Gastrocnemius medialis (tissue), 4 donors: Measurements from ENCODE around the gene ZNF300. TPM values are rescaled to one million over a fixed set of nuclear protein-coding genes. Genes with fewer than 3 reads are reported as not detected.
"Not testable (repeated sequence)": the region's sequence is repeated elsewhere in the genome, so short reads cannot be mapped to it uniquely, and the experiment has no call there.

Source experiments
- ATAC-seq, 2 donors: fragments of 150-250 bp; one replicate each; pipeline ENCODE4 v1.9.1; 2016
- DNase-seq, 2 donors: peaks; one replicate each; pipeline ENCODE4 v3.0.0-alpha.2; 2019
- H3K27ac ChIP-seq, 4 donors: fragments of 200-600 bp; sonication (generic); 1 replicate in 1 of 4; 2 replicates in 3 of 4; pipeline ENCODE4 v1.5.1; 2016 to 2018; ENCODE audit warnings: mild to moderate bottlenecking in 2 of 4, moderate library complexity in 1 of 4
- H3K27me3 ChIP-seq, 3 donors: fragments of 200-600 bp; sonication (generic) in 2 of 3; 1 replicate in 1 of 3; 2 replicates in 2 of 3; pipeline versions ENCODE4 v1.5.1 to v1.6.0; 2016 to 2019; ENCODE audit warnings: mild to moderate bottlenecking in 1 of 3, moderate library complexity in 1 of 3
- H3K36me3 ChIP-seq, 2 donors: fragments of 200-600 bp; sonication (generic) in 1 of 2; one replicate each; pipeline ENCODE4 v1.5.1; 2017 to 2018
- H3K4me1 ChIP-seq, 2 donors: fragments of 200-600 bp; sonication (generic) in 1 of 2; one replicate each; pipeline ENCODE4 v1.5.1; 2016 to 2017; ENCODE audit warnings: mild to moderate bottlenecking in 2 of 2
- H3K4me3 ChIP-seq, 4 donors: fragments of 200-600 bp; sonication (generic) in 3 of 4; 1 replicate in 1 of 4; 2 replicates in 3 of 4; pipeline ENCODE4 v1.5.1; 2016 to 2019; ENCODE audit warnings: mild to moderate bottlenecking in 2 of 4
- H3K9me3 ChIP-seq, 3 donors: fragments of 200-600 bp; sonication (generic) in 2 of 3; 1 replicate in 1 of 3; 2 replicates in 2 of 3; pipeline ENCODE4 v1.5.1; 2016 to 2019
- CTCF ChIP-seq, 5 experiments: fragments of 450-650 bp in 3 of 5; fragments of 200-600 bp in 2 of 5; sonication (generic) in 2 of 5; IDR thresholded peaks in 4 of 5; conservative IDR thresholded peaks in 1 of 5; 1 replicate in 4 of 5; 2 replicates in 1 of 5; pipeline ENCODE4 v1.5.1; 2016 to 2019; ENCODE audit warnings: antibody characterized with exemption in 5 of 5, mild to moderate bottlenecking in 3 of 5, moderate library complexity in 3 of 5
- POLR2A ChIP-seq, 2 donors: fragments of 450-650 bp; IDR thresholded peaks; one replicate each; pipeline ENCODE4 v1.6.1; 2017; ENCODE audit warnings: antibody characterized with exemption in 2 of 2, mild to moderate bottlenecking in 2 of 2, moderate library complexity in 2 of 2
- in situ Hi-C, 4 donors: fragments of 200-750 bp; cut with MboI; loops; one replicate each; pipeline versions ENCODE4 v1.15.0 to v1.8.0; 2017; ENCODE audit warnings: low sequenced_read_pairs in 4 of 4
- intact Hi-C: fragments of 100-400 bp; cut with DNase I; formaldehyde crosslinking; loops from one replicate; pipeline ENCODE4 v1.15.1; 2023; ENCODE audit warnings: low total_unique reads
- total RNA-seq, 4 donors: library from RNA; depleted of rRNA; stranded (reverse); fragments of >200 nt; gene quantifications; one replicate each; pipeline versions ENCODE4 v1.1.0 to v1.2.3, GENCODE V29; 2016

ZNF300 gene
- total RNA-seq, 4 donors from 2014 or later: 0.07 to 0.36 (median 0.25) TPM

GRCh38 chr5:150847334-150847695 lies 57.5 kb downstream of the ZNF300 start:
- no peak for TF ChIP-seq POLR2A (IDR thresholded peaks at IDR 0.05)
- TF ChIP-seq CTCF (IDR thresholded peaks at IDR 0.05 in 4 of 5, conservative IDR thresholded peaks at IDR 0.05 in 1 of 5): no peak
- in situ Hi-C loops: loop anchor here (5.0 to 25.0 kb wide), 5 partner anchors 45 to 285 kb away; partner anchors contain the start of gene RBM22 (in 1 of the 4)
- no peak for DNase-seq
- Histone ChIP-seq H3K9me3 (no peaks in the 10 kb centered on the region), H3K27ac (no peak overlapping the region), H3K36me3 (no peaks in the 10 kb centered on the region), H3K4me3 (no peak overlapping the region), H3K4me1 (peaks cover 0 to 3% of the 10 kb centered on the region in 2 donors), H3K27me3 (no peaks in the 10 kb centered on the region)
- no peak for ATAC-seq
- intact Hi-C loops: loop anchor here (1.0 to 10.0 kb wide), 4 partner anchors 47 to 390 kb away; partner anchors contain the start of gene RBM22

- Histone ChIP-seq H3K9me3 (no peaks in the 10 kb centered on the region), H3K4me1 (peaks cover 0 to 3% of the 10 kb centered on the region in 2 donors), H3K36me3 (no peaks in the 10 kb centered on the region), H3K27me3 (no peaks in the 10 kb centered on the region), H3K4me3 (no peak overlapping the region), H3K27ac (no peak overlapping the region)
- TF ChIP-seq CTCF (IDR thresholded peaks at IDR 0.05 in 4 of 5, conservative IDR thresholded peaks at IDR 0.05 in 1 of 5) (peak; percentile 33 to 68 (median 59)), POLR2A (IDR thresholded peaks at IDR 0.05) (no peak)
- intact Hi-C loops (loop anchor here (1.0 to 10.0 kb wide), 5 partner anchors 24 to 389 kb away; partner anchors contain the start of gene RBM22), in situ Hi-C loops (loop anchor here (5.0 to 25.0 kb wide), 5 partner anchors 44 to 284 kb away; partner anchors contain the start of gene RBM22 (in 1 of the 4))
- DNase-seq (peak; percentile 9 to 17), ATAC-seq (peak; percentile 74 to 84)
Measured at GRCh38 chr5:150846654-150847333, 58.0 kb downstream of the ZNF300 start.

- not testable (repeated sequence) for H3K9me3 ChIP-seq, ATAC-seq
- intact Hi-C loops: loop anchor here (1.0 to 10.0 kb wide), 4 partner anchors 24 to 389 kb away; partner anchors contain the start of gene RBM22
Measured at GRCh38 chr5:150846308-150846653, 58.5 kb downstream of the ZNF300 start, which contains the start of gene IRGM. Gene IRGM (plus strand): TSS chr5:150846521. CDS start chr5:150848124, 1,603 bp downstream.

GRCh38 chr5:150845185-150845859 lies 59.5 kb downstream of the ZNF300 start:
- H3K9me3 ChIP-seq, H3K4me3 ChIP-seq, DNase-seq, H3K36me3 ChIP-seq, H3K4me1 ChIP-seq, ATAC-seq, H3K27me3 ChIP-seq, H3K27ac ChIP-seq: not testable (repeated sequence)
- in situ Hi-C loops: loop anchor here (5.0 to 25.0 kb wide), 5 partner anchors 43 to 283 kb away; partner anchors contain the start of gene RBM22 (in 1 of the 4)
- intact Hi-C loops: loop anchor here (5.0 to 10.0 kb wide), 2 partner anchors 141 to 388 kb away; partner anchors contain the start of gene RBM22

More at GRCh38 chr5:150846308-150846653, 58.5 kb downstream of the ZNF300 start, which contains the start of gene IRGM:
- not testable (repeated sequence) for H3K36me3 ChIP-seq, H3K27ac ChIP-seq, H3K4me1 ChIP-seq, DNase-seq, H3K27me3 ChIP-seq, H3K4me3 ChIP-seq
- in situ Hi-C loops: loop anchor here (5.0 to 25.0 kb wide), 5 partner anchors 44 to 284 kb away; partner anchors contain the start of gene RBM22 (in 1 of the 4)

Other genes with a start within 250 kb of the ZNF300 start
- 10 to 100 TPM in 3 of 4 donors, 1 to 10 TPM in 1; 4.8 to 12.6 (median 11.3) TPM for gene MYOZ3, start 243.7 kb downstream of the ZNF300 start, total RNA-seq
- gene RBM22, start 203.9 kb downstream of the ZNF300 start, total RNA-seq: 10 to 100 TPM; 22.5 to 31.0 (median 26.2) TPM
- gene DCTN4, start 146.0 kb downstream of the ZNF300 start, total RNA-seq: 10 to 100 TPM; 66.6 to 92.6 (median 72.8) TPM
- gene SMIM3, start 126.2 kb downstream of the ZNF300 start, total RNA-seq: 10 to 100 TPM; 14.2 to 17.9 (median 15.4) TPM
- gene IRGM, start 58.5 kb downstream of the ZNF300 start, total RNA-seq: not detected
- gene GPX3, start 115.6 kb upstream of the ZNF300 start, total RNA-seq: 1,000 to 10,000 TPM in 1 of 4 donors, 100 to 1,000 TPM in 3; 504 to 1,227 (median 655) TPM
- gene TNIP1, start 176.1 kb upstream of the ZNF300 start, total RNA-seq: 100 to 1,000 TPM; 112 to 228 (median 188) TPM